ENCODE measurements around the gene SHISA5.
"Not testable (repeated sequence)": the region's sequence is repeated elsewhere in the genome, so short reads cannot be mapped to it uniquely, and the experiment has no call there.

The SHISA5 gene

DNA sequence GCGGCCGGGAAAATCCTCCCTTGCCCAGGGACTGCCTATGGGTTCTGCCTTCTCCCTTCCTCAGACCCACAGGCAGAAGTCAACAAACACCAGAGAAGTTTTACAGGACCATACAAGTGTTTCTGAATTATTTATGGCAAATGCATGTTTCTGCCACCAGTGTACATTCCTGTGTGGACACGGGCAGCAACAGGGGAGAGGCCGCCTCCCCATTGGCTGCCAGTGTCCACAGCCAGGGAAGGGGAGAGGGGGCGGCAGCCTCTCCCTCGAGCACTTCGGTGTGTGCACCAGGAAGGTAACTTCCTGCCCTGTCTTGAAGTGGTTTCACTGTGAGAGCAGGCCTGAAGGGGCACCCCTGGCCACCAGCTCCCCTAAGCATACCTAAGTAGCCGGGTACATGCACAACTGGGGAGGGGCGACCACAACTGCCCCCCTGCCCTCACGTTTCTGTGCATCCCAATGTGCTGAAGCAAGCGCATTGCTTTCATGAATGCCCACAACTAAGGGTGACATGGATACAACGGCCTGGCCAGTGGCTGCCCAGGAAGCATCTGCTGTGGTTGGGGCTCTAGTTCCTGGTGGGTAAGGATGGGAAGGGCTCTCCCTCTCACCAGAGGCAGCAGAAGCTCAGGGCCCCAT, 14.8 kb upstream of the SHISA5 start:
- DNase-seq, result no peak

- no peak for DNase-seq
Measured at GRCh38 chr3:48518069-48518468, 14.1 kb upstream of the SHISA5 start.

- no peak for DNase-seq
Measured at GRCh38 chr3:48516571-48516970, 12.6 kb upstream of the SHISA5 start.

DNA sequence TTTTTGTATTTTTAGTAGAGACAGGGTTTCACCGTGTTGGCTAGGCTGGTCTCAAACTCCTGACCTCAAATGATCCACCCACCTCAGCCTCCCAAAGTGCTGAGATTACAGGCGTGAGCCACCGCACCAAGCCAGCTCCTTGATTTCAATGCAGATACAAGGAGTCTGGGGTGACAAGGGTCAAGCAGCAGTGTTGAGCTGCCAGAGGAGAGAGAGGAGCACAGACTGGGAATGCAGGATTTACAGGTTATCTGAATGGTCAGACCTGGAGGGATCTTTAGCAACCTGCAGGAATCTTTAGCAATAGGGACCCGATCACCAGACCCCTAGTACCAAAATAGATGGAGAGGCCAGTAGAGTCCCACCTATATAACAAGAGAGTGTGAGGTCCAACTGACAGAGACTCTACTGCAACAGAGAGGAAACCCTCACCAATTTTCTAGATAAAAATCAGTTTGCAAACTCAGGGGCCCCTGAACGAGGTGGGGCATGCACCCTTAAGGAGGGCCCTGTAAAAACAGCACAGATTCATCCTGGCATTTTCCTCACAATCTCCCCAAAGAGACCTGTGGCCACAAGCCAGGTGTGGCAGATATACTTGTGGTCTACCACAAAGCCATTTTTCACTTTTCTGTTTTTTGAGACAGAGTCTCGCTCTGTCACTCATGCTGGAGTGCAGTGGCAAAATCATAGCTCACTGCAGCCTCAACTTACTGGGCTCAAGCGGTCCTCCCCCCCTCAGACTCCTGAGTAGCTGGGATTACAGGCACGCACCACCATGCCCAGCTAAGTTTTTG, 10.7 kb upstream of the SHISA5 start:
- no peak for DNase-seq

GRCh38 chr3:48511551-48511950, 7.6 kb upstream of the SHISA5 start:
- no peak for DNase-seq

- no peak for DNase-seq
Measured at GRCh38 chr3:48507256-48508061, 3.5 kb upstream of the SHISA5 start.

DNA sequence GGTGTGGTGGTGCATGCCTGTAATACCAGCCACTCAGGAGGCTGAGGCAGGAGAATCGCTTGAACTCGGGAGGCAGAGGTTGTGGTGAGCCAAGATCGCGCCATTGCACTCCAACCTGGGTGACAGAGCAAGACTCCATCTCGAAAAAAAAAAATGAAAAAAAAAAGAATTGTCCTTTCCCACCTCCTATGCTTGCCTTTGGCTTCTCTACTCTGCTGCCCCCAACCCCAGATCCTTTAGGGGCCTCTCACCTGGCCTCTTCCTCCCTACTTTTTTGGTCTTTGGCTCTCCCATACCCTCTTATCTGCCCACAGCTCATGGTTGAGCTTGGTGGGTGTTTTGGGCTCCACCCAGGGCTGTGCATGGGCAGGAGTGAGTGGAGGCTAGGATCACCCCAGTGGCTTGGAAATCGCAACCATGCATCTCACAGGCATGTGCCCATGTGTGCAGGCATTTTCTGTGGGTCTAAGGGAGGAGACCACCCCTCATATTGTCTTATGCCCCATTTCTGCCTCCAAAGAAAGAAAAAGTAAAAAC, 2.1 kb upstream of the SHISA5 start:
- no peak for DNase-seq

DNA sequence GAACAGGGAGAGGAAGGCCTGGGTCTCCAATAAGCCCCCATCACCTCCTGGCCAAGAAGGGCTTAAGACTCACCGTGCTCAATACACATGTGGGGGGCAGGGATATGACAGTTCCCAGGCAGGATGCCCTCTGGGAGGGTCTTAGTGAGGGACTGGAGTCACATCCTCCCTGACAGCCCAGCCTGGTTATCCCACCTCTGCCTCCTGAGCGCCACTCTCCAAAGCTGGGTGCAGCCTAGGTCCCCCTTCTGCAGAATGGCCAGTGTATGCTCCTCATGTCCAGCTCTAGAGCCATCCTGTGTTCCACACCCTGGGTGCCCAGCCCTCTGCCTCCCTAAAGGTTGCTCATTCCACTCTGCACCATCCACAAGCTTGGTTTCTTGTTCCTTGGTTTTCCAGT, 1.2 kb upstream of the SHISA5 start:
- no peak for DNase-seq

- no peak for DNase-seq
Measured at GRCh38 chr3:48503401-48504050, 448 bp downstream of the SHISA5 start.

DNA sequence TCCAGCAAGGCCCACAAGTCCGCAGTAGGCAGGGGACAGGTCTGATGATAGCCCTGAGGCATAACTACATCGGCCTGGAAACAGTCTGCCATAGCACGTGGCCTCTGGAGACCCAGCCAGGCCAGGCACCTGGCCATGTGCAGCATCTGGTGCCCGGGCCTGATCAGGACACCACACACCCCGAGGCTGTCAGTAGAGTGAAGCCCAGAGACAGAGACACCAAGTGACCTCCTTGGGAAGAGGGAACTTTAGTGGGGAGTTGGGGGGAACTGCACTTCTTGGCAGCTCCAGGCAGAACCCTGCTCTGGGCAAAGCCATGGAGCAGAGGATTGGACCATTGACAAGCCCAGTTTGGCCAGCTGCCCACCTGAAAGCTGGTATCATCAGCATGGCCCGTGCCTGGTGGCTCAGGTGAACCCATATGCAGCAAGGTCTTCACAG, 1.2 kb downstream of the SHISA5 start:
- DNase-seq, result no peak

GRCh38 chr3:48502121-48502520, 1.9 kb downstream of the SHISA5 start:
- no peak for DNase-seq

DNA sequence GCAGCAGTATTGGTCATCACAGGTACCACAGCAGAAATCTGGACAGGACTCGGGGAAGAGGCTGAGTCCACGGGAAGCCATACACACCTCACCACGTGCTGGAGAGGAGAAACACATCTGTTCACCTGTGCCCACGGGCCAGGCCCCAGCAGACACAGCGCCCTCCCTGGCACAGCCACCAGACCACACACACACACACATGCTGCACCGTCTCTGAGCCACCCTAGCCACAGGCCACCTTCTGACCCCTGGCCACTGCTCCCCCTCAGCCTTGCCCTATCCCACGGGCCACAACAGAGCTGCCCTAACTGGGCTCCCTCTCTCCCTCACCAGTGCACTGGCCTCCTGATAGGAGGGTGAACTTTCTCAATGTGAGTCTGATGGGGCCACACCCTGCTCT, 2.8 kb downstream of the SHISA5 start:
- DNase-seq, result no peak

DNA sequence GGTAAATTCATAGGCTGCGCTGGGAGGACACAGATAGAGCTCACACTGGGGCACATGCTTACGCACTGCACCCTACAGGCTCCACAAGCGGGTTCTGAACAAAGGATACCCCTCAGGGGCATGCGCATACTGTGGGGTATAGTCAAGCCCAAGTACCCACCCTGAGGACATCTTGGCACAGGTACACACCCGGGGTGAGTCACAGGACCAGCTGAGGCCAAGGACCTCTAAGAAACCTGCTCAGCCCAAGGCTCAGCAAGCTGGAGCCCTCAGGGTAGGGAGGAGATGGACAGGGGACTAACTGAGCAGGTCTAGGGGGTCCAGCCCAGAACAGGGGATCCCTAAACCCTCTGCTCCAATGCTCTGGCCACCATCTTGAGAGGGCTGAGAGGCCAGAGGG, 3.3 kb downstream of the SHISA5 start:
- no peak for DNase-seq

DNA sequence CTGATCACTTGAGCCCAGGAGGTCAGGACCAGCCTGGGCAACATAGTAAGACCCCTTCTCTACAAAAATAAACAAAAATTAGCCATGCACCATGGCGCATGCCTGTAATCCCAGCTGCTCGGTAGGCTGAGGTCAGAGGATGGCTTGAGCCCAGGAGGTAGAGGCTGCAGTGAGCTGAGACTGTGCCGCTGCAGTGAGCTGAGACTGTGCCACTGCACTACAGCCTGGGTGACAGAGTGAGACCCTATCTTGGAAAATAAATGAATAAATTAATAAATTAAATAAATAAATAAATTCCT, 10.8 kb downstream of the SHISA5 start:
- no peak for DNase-seq

DNA sequence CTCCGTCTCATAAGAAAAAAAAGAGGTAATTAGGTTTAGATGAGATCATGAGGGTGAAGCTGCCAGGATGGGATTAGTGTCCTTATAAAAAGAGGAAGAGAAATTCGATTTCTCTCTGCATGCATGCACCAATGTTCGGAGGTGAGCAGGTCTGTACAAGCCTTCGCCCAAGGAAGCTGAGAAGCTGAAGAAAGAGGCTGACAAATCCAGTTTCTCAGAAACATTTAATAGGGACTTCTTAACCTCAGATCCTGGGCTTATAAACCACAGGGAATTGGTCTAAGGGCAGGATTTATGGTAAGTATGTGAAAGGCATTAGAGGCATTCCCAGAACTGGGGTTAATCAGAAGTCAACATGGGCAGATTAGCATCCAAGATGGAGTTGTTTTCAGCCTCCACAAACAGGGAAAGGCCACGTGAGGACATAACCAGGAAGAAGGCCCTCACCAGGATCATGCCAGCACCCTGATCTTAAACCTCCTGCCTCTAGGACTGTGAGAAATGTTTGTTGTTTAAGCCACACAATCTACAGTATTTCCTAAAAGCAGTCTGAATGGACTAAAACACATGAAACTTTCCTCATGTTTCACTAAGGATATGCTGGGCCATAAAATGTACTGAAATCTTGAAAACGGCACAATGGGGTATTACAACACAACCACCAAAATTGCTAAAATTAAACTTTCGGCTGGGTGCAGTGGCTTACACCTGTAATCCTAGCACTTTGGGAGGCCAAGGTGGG, 11.3 kb downstream of the SHISA5 start:
- DNase-seq, result no peak

- no peak for DNase-seq
Measured at GRCh38 chr3:48486952-48487351, 17.0 kb downstream of the SHISA5 start.

- not testable (repeated sequence) for DNase-seq
Measured at GRCh38 chr3:48482822-48483221, 21.2 kb downstream of the SHISA5 start.

GRCh38 chr3:48480891-48481290, 23.1 kb downstream of the SHISA5 start:
- not testable (repeated sequence) for DNase-seq

DNA sequence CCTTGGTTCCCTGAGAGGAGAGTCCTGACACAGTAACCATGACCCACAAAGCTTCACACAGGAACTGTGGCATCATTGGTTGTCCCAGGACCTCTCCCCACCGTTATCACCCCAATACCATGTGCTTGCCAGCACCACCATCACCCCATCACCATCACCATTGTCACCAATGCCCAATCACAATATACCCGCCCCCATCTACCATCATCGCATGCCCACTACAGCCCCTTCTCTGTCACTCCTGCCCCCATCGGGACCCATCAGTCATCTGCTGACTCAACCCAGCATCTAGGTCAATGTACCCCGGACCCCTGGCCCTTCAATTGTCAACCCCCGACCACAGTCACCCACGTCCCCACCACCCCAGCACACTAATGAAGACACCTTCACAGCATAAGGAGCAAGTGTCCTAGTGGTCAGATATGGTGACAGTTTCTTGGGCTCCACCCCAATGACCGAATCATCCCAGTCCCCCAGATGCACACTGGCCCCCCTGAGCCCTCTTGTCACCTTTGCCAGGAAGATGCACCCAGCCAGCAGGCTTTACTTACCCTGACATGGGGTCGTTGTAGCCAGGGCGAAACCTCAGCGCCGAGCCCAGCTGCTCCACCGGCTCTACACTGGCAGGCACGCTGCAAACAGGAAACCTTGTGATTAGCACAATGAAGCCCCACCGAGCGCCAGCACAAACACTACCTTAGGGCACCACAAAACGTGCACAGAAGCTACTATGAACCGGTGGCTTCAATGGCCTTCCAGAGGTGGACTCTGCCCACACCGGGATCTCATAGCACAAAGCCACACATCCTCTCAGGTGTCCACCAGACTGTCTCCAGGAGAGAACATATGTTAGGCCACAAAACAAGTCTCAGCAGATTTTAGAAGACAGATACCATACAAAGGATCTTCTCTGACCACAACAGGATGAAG, 25.1 kb downstream of the SHISA5 start:
- no peak for DNase-seq

- DNase-seq, result no peak
Measured at GRCh38 chr3:48477959-48478520, 25.9 kb downstream of the SHISA5 start.

All from NCI-H1048 (cell line).